GM06990 (cell line): Measurements from ENCODE around the gene NREP.

Source experiments
- DNase-seq: peaks from one replicate; pipeline ENCODE4 v3.0.0-alpha.2; 2011; ENCODE audit not compliant: insufficient read length; ENCODE audit errors: extremely low read depth
- H3K27me3 ChIP-seq: replicated peaks from 2 replicates; pipeline ENCODE4 v1.6.0; 2011; ENCODE audit warnings: low read length; ENCODE audit not compliant: control insufficient read depth, insufficient read depth
- H3K36me3 ChIP-seq: 2 replicates; pipeline ENCODE4 v1.5.1; 2011; ENCODE audit warnings: low read length; ENCODE audit not compliant: control insufficient read depth, insufficient read depth
- H3K4me3 ChIP-seq: replicated peaks from 2 replicates; pipeline ENCODE4 v1.5.1; 2011; ENCODE audit warnings: low read depth, mild to moderate bottlenecking, control low read depth, low read length
- TF ChIP-seq, protein P1 (sequence below): IDR thresholded peaks from 2 replicates; pipeline ENCODE4 v1.5.1; 2011; ENCODE audit warnings: low read length, control low read depth, mild to moderate bottlenecking, inconsistent platforms; ENCODE audit not compliant: insufficient read depth, poor library complexity, severe bottlenecking

NREP gene

DNA sequence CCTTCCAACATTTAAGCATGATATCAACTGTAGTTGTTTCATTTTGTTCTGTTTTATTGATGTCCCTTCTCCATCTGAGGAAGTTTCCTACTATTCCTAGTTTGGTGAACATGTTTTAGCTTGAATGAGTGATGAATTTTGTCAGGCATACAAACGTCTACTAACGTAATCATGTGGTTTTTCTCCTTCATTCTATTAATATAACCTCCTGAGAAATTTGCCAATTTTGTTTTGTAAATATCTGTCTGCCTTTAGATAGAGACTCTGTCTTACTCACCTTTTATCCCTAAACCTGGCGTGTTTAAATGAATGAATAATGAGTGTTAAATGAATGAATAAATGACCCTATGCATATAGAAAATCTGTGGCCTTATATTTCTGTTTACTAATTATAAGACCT, 26.5 kb upstream of the NREP start:
- DNase-seq, result no peak
- H3K36me3 ChIP-seq, result no peaks in the 10 kb centered on the region
- H3K4me3 ChIP-seq, result no peak overlapping the region
- no peaks in the 10 kb centered on the region for H3K27me3 ChIP-seq
- TF ChIP-seq, protein P1, sequence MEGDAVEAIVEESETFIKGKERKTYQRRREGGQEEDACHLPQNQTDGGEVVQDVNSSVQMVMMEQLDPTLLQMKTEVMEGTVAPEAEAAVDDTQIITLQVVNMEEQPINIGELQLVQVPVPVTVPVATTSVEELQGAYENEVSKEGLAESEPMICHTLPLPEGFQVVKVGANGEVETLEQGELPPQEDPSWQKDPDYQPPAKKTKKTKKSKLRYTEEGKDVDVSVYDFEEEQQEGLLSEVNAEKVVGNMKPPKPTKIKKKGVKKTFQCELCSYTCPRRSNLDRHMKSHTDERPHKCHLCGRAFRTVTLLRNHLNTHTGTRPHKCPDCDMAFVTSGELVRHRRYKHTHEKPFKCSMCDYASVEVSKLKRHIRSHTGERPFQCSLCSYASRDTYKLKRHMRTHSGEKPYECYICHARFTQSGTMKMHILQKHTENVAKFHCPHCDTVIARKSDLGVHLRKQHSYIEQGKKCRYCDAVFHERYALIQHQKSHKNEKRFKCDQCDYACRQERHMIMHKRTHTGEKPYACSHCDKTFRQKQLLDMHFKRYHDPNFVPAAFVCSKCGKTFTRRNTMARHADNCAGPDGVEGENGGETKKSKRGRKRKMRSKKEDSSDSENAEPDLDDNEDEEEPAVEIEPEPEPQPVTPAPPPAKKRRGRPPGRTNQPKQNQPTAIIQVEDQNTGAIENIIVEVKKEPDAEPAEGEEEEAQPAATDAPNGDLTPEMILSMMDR, result no peak

DNA sequence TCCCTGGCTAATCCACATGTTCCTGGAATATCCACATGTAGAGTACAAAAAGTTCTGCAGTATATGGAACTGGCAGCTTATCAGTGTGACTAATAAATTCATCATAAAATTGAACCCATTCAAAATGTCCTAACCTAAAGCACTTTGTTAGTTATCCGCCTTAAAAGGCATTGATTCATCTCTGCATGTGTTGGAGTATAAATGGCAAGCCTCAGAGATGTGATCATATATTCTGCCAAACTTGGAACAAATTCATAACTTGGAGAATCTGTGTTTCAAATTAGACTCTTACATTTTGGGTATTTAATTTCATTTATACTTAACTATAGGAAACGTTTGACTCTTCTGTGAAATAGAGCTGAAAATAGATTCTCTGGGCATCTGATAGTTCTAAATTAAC, 25.2 kb upstream of the NREP start:
- TF ChIP-seq, protein P1, result no peak
- H3K27me3 ChIP-seq, result no peaks in the 10 kb centered on the region
- H3K36me3 ChIP-seq, result no peaks in the 10 kb centered on the region
- no peak overlapping the region for H3K4me3 ChIP-seq
- DNase-seq, result no peak

DNA sequence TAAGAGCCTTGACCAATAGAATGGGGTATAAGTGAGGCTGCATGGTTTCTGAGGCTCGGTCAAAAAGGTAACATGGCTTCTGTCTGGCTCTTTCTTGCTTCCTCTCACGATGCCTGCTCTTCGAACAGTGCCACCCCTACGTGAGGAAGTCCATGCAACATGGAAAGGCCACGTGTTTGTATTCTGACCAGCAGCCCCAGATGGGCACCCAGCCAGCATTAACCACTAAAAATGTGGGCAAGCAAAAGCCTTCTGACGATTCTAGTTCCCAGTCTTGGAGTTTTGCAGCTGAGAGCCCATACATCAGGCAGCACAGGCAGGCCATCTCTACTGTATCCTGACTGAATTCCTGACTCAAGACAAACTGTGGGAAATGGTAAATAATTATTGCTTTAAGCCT, 24.2 kb upstream of the NREP start:
- TF ChIP-seq, protein P1, result no peak
- Histone ChIP-seq H3K4me3 (no peak overlapping the region), H3K36me3 (no peaks in the 10 kb centered on the region), H3K27me3 (no peaks in the 10 kb centered on the region)
- DNase-seq, result no peak

DNA sequence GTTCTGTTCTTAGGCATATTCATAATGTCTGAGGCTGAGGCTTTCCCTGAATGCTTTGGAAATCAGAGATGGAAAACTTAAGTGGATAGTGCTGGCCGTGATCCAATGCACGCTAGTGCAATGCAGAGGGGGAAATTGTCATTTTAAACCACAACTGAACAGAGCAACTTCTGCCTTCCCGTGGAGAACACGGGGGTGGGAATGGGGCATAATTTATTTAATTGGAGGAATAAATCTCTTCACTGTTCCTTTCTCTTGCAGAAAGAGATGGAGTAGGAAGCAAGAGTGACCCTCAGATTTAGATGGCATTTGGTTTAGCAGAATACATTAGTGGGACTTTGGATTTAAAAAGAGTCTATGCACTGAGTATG, 22.9 kb upstream of the NREP start:
- DNase-seq, result no peak
- H3K36me3 ChIP-seq, result no peaks in the 10 kb centered on the region
- no peak overlapping the region for H3K4me3 ChIP-seq
- TF ChIP-seq, protein P1, result no peak
- no peaks in the 10 kb centered on the region for H3K27me3 ChIP-seq

DNA sequence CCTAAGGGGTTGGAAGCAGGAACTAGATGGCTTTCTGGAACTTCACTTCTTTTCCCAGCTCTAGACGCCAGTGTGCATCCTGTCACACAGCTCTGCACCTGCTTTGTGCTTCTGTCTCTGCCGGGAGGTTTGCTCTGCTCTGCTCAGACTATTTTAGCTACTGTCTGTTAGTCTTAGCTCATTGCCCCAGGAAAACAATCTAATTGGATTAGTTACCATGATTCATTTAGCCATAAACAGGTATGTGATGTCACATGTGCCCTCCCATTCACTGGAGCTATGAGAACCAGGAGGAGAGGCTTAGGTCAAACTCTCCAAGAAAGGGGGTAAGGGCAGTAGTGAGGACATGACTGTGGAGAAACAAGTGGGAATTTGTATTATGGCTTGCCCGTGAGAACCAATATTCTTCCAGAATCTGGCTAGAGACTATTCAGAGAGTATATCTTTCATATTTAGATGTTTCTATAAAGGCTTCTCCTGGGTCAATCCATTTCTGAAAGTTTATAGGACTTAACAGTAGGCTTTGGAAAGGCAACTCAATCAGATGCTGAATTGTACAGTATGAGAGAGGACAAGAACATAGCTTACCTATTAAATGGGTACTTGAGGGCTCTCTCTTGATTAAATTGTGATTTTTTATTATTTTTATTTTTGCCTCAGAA, 22.4 kb upstream of the NREP start:
- Histone ChIP-seq H3K27me3 (no peaks in the 10 kb centered on the region), H3K4me3 (no peak overlapping the region), H3K36me3 (no peaks in the 10 kb centered on the region)
- TF ChIP-seq, protein P1, result no peak
- DNase-seq, result no peak

DNA sequence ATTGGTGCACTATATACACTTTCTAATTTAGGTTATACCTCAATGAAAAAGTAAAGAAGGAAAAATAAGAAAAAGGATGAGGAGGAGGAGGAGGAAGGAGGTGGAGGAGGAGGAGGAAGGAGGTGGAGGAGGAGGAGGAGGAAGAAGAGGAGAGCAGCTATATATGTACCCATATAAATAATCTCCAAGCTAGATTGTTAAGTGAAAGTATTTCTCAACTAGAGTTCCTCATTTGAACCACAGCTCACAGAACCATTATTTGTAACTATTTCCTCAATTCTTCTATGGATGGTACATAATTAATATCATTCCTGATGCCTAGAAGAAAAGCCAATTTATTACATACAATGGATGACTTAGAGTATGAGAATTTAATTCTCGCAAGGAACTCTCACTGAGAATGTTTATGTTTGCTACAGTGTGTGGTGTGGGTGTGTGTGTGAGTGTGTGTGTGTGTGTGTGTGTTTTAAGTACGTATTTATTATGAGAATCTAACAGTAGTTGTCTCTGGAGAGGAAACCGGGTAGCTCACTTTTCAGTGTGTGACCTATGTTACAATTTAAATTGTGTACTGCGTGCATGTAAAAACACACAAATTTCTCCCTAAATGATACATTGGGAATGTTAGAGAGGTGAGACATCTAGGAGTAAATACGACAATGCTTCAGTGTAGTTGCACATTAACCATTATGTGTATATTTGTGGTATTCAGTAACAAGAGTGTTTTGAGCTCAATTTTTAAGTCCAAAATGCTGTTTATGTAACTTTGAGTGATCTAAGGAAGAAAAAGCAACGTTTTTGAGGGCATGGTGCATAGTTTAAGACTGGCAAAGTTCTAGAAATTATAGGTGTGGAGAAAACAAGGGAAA, 20.2 kb upstream of the NREP start:
- no peaks in the 10 kb centered on the region for H3K27me3 ChIP-seq
- no peak for DNase-seq
- TF ChIP-seq, protein P1, result no peak
- no peaks in the 10 kb centered on the region for H3K36me3 ChIP-seq
- H3K4me3 ChIP-seq, result no peak overlapping the region
